Measurements from ENCODE around the gene XYLT2. TPM values are rescaled to one million over a fixed set of nuclear protein-coding genes. Genes with fewer than 3 reads are reported as not detected.
A peak's percentile ranks its signal among the peaks of the same experiment; 100 is the strongest.

XYLT2 gene
- total RNA-seq, 2 donors from 2014 or later = 22.8 to 31.3 TPM

- ATAC-seq (peak; percentile 89), DNase-seq (peak; percentile 71 to 81 (median 77))
- TF ChIP-seq CTCF (IDR thresholded peaks at IDR 0.05) (peak; percentile 56 to 83 (median 80)), POLR2A (IDR thresholded peaks at IDR 0.05) (no peak)
- Histone ChIP-seq H3K4me3 (no peak overlapping the region), H3K27me3 (no peaks in the 10 kb centered on the region), H3K4me1 (peaks cover 17% of the 10 kb centered on the region), H3K36me3 (replicated peaks in 1 of 2; ENCODE audit: insufficient read depth in 1 of 2, low read depth in 2 of 2) (peaks cover 0 to 5% of the 10 kb centered on the region in 2 donors), H3K27ac (peak overlapping the region in 2 of 4 donors; percentile 35 to 59), H3K9me3 (no peaks in the 10 kb centered on the region)
- intact Hi-C loops (cut with DNase I) = loop anchor here (10.0 kb wide), 1 partner anchor 113 kb away; the partner anchor contains the start of gene RSAD1
- WGBS, 2 donors = 16 to 23% methylated on average over 11 of the region's 11 CpGs
These were observed 15.9 kb downstream of the XYLT2 start for GRCh38 chr17:50361561-50362480.

- Histone ChIP-seq H3K4me3 (no peak overlapping the region), H3K27me3 (no peaks in the 10 kb centered on the region), H3K4me1 (peaks cover 17% of the 10 kb centered on the region), H3K36me3 (replicated peaks in 1 of 2; ENCODE audit: insufficient read depth in 1 of 2, low read depth in 2 of 2) (peaks cover 0 to 7% of the 10 kb centered on the region in 2 donors), H3K9me3 (no peaks in the 10 kb centered on the region), H3K27ac (peak overlapping the region in 1 of 4 donors; percentile 59)
- no peak for ATAC-seq
- TF ChIP-seq CTCF (IDR thresholded peaks at IDR 0.05) (no peak), POLR2A (IDR thresholded peaks at IDR 0.05) (no peak)
- intact Hi-C loops (cut with DNase I) = loop anchor here (10.0 kb wide), 1 partner anchor 112 kb away; the partner anchor contains the start of gene RSAD1
- no peak for DNase-seq
- 59 to 63% methylated on average over 7 of the region's 7 CpGs for WGBS, 2 donors
These were observed 16.7 kb downstream of the XYLT2 start for GRCh38 chr17:50362661-50363060.

- TF ChIP-seq POLR2A (IDR thresholded peaks at IDR 0.05) (no peak), CTCF (IDR thresholded peaks at IDR 0.05) (no peak)
- Histone ChIP-seq H3K27ac (no peak overlapping the region), H3K4me3 (no peak overlapping the region), H3K36me3 (replicated peaks in 1 of 2; ENCODE audit: insufficient read depth in 1 of 2, low read depth in 2 of 2) (peaks cover 0 to 13% of the 10 kb centered on the region in 2 donors), H3K9me3 (no peaks in the 10 kb centered on the region), H3K27me3 (no peaks in the 10 kb centered on the region), H3K4me1 (peaks cover 17% of the 10 kb centered on the region)
- WGBS, 2 donors = 62% methylated on average over 8 of the region's 8 CpGs
- intact Hi-C loops (cut with DNase I) = loop anchor here (10.0 kb wide), 1 partner anchor 111 kb away; the partner anchor contains the start of gene RSAD1
- no peak for ATAC-seq
- no peak for DNase-seq
These were observed 17.5 kb downstream of the XYLT2 start for GRCh38 chr17:50363217-50364060.

- Histone ChIP-seq H3K27me3 (no peaks in the 10 kb centered on the region), H3K4me1 (peaks cover 13% of the 10 kb centered on the region), H3K4me3 (no peak overlapping the region), H3K9me3 (no peaks in the 10 kb centered on the region), H3K27ac (no peak overlapping the region), H3K36me3 (replicated peaks in 1 of 2; ENCODE audit: insufficient read depth in 1 of 2, low read depth in 2 of 2) (peaks cover under 1 to 13% of the 10 kb centered on the region in 2 donors)
- ATAC-seq = no peak
- WGBS, 2 donors = 67% methylated on average over 4 of the region's 4 CpGs; no CpG with 5 or more reads in 1 of the 2 donors
- intact Hi-C loops (cut with DNase I) = loop anchor here (10.0 kb wide), 1 partner anchor 111 kb away; the partner anchor contains the start of gene RSAD1
- TF ChIP-seq CTCF (IDR thresholded peaks at IDR 0.05) (no peak), POLR2A (IDR thresholded peaks at IDR 0.05) (no peak)
- no peak for DNase-seq
These were observed 18.1 kb downstream of the XYLT2 start for GRCh38 chr17:50364061-50364458.

Measured in body of pancreas (tissue), 4 donors.